OCI-LY1 (cell line): ENCODE results near the gene SBK2.

Source experiments
- EZH2 ChIP-seq: fragments of 200-600 bp; sonication (generic), shearing (Covaris generic); IDR thresholded peaks from 2 replicates; pipeline ENCODE4 v1.8.0; 2017; ENCODE audit warnings: borderline replicate concordance, mixed run types, mild to moderate bottlenecking, antibody characterized with exemption, low read length, moderate library complexity, mixed read lengths
- TF ChIP-seq, protein P1 (sequence below): fragments of 200-600 bp; sonication (generic), shearing (Covaris generic); IDR thresholded peaks from 2 replicates; pipeline ENCODE4 v1.5.1; 2017; ENCODE audit warnings: mild to moderate bottlenecking, antibody characterized with exemption, low read length, moderate library complexity, mixed read lengths

DNA sequence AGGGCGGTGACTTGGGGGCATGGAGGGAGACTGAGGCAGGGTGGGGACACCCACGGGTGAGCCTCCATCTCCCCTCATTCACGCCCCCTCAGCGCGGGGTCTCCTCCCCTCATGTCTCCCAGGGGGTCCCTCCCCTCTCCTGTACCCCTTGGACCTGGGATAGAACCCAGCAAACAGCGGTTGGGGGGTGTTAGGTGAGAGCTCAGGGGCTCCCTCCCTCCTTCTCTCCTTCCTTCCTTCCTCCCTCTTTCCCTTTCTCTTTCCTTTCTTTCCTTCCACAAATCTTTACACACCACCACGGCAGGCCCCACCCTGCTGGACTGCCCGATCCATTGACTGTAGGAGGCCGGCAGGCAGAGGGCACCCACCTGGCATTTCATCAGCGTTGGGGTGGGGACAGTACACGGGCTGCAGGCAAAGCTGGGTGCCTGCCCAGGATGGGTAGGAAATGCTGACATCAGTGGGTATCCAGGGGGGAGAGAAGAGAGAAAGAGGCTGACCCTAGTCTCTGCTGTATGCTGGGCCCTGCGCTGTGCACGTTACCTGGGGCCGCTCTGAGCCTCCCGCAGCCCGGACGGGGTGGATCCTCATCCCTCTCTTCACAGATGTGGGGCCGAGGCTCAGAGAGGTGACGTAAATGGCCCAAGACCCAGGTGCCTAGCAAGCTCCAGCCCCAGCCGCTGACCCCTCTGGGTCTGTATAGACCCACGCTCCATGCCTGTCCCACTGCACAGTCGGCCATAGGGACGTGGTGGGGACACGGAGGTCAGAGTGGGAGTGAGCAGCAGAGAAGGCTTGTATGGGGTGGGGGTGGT is 45.2 kb downstream of the SBK2 start:
- TF ChIP-seq, protein P1, sequence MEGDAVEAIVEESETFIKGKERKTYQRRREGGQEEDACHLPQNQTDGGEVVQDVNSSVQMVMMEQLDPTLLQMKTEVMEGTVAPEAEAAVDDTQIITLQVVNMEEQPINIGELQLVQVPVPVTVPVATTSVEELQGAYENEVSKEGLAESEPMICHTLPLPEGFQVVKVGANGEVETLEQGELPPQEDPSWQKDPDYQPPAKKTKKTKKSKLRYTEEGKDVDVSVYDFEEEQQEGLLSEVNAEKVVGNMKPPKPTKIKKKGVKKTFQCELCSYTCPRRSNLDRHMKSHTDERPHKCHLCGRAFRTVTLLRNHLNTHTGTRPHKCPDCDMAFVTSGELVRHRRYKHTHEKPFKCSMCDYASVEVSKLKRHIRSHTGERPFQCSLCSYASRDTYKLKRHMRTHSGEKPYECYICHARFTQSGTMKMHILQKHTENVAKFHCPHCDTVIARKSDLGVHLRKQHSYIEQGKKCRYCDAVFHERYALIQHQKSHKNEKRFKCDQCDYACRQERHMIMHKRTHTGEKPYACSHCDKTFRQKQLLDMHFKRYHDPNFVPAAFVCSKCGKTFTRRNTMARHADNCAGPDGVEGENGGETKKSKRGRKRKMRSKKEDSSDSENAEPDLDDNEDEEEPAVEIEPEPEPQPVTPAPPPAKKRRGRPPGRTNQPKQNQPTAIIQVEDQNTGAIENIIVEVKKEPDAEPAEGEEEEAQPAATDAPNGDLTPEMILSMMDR = no peak
- no peak for TF ChIP-seq EZH2
